Inferior parietal cortex (tissue), 1 donor: ENCODE measurements around the gene MACROD2.
A peak's percentile ranks its signal among the peaks of the same experiment; 100 is the strongest.

ENCODE experiments used
- DNase-seq: peaks from one replicate; pipeline ENCODE4 v3.0.0-alpha.2; 2016; ENCODE audit errors: extremely low spot score

Gene MACROD2

DNA sequence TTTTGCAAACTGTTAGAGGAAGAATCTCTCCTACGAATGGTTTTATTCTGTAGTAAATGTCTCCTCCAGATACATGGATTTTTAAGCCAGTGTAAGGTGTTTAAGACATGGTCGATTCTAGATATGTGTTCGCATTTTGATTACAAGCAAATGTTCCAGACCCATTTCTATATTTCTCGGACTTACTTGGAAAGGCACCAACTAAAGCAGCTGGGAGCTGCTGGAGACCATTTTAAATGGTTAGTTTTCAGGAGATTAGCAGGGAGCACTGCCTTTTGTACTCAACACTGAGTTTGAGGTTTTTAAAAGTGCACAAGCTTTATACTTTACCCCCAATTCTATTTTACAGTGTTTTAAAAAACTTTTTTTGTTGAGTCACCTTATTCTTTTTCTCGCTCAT lies 1720.9 kb downstream of the MACROD2 start:
- no peak for DNase-seq

DNA sequence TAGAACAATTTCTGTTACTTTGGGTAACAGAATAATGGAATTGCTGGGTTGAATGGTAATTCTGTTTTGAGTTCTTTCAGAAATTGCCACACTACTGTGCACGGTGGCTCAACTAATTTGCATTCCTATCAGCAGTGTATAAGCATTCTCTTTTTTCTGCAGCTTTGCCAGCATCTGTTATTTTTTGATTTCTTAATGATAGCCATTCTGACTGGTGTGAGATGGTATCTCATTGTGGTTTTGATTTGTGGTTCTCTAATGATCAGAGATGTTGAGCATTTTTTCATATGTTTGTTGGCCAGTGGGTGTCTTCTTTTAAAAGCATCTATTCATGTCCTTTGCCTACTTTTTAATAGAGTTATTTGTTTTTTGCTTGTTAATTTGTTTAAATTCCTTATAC lies 1731.1 kb downstream of the MACROD2 start:
- DNase-seq: no peak

DNA sequence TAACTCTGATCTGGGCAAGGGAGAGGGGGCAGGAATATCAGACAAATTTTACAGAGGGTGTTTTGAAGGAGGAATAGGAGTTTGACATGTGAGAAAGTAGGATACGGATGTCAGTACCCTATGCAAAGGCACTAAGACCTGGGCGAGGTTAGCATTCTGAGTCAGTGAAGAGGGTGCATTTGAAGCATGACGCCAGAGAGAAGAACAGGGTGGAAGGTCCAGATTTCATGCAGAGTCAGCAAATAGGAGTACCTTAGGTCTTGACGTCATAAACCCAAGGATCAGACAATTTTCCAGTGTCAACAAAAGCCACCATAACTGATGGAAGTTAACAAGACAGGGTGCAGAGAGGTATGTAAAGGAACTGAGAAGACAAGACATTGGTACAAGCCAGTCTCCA lies 1738.7 kb downstream of the MACROD2 start:
- no peak for DNase-seq

DNA sequence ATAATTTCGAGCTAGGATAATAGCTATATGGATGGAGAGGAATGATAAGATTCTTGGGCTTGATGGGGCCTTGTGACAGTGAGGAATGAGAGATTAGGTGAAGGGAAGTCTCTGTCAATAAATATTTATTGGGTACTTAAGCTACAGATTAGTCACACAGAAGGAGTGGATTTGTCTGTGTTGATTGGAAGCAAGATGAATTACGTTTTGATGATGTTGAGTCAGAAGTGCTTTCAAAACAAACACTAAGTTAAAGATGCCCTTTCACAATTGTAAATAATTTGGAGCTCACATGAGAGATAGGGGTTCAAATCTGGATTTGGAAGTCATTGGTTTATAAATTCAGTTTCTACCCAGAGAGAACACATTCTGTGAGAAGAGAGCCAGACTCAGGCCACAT lies 1743.7 kb downstream of the MACROD2 start:
- DNase-seq: no peak

DNA sequence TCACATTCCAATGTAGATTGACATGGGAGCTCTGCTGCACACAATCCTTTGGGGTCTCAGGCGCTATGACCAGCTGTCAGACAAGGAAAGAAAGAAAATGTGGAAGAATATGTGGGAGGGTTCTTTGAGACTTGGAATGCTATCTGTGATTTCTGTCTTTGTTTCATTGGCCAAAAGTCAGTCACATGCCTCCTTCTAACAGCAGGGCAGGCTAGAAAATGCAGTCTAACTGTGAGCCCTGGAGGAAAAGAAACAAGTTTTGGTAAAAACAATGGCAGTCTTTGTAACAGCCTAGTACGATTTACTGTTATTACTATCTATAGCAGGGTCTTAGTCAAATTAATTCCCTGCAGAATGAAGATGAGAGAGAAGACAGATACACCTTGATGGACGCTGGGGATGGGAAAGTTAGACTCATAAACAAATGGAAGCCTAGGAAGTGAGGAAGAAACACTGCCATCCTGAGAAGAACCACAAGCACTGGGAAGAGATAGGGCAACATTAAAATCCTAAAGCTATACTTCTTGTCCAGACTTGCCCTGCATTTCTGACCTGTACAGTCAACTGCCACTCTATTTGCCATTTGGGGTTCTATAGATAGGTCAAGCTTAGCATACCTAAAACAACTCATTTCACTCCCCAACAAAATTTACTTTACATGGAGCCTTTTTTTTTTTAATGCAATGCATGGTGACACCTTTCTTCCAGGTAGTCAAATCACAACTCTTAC lies 1744.9 kb downstream of the MACROD2 start:
- no peak for DNase-seq

DNA sequence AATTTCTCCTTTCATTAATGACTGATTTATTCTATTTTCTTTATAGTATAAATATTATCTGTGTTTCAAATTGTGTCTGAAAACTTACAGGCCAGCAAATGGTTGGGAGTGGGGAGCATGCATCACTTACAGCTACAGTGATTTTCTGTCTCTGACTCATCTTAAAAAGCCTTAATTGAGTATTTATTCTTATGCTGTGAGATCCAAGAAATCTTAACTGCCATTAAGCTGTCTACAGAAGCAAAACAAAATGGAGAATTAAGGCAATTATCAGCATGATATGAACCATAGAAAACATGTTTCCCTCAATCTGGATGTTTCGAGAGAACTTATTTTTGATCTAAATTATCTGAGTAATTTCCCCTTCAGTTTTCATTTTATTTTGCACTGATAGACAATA lies 1746.8 kb downstream of the MACROD2 start:
- DNase-seq: no peak

DNA sequence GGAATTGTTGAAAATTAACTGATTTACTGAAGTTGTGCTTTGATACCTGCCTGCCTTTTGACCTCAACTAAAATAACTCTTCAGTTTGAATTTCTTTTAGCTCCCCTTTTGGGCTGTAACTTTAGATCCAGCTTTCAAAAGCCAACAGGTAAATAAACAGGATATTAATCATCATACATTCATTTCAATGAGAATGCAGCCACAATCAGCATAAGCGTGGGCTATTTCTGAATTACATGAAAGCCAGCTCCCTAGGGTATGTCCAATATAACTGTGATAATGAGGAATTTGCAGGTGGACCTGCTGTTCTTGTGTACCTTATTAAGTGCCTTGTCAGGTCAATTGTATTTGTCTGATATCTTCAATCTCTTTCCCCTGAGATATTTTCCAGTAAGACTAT lies 1747.3 kb downstream of the MACROD2 start:
- no peak for DNase-seq

DNA sequence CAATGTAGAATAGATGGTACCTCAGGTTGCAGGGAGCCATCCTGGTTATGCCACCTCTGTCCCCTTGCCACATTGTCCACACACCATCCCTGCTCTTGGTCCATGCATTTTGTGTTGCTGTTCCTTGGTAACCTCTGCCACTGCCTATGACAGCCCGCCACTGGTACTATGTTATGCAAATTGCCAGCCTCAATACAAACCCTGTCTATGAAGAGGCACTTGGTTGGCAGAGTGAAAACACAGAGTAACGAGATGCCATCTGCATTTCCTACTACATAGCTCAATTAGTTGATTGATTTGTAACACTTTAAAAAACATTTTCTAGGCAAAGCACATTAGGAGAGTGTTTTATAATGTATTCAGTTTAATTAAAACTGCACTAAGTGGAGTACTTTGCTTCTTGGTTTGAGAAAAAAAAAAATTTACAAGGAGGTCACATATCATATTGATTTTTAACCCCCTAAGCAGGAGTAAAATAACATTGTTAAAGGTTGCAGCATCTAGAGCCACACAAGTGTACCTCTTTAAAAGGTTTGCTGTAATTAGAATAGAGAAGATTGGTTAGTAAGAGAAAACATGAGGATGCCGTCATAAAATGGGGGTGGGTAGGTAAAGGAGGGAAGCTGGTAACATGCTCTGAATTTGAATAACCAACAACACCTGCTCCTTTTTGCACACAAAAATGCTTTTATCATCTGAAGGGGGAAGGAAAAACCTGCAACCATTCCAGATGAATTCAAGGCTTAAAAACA lies 1760.9 kb downstream of the MACROD2 start:
- DNase-seq: peak; percentile 22

DNA sequence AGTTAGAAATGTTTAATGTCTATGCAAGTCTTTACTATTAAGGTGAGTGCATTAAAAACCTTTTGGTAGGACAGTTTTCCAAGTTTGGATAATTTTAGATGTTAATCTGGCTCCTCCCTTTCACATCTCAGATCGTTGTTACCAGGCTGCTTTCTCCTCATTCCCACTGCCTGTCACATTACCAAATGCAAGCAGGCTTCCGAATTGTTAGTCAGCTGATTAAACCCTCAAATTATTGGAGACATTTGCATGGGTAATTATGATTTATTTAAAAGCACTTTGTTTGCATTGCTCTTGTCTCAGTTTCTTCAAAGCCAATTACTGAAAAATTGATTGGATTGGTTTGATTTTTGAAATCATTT lies 1761.4 kb downstream of the MACROD2 start:
- DNase-seq: no peak

DNA sequence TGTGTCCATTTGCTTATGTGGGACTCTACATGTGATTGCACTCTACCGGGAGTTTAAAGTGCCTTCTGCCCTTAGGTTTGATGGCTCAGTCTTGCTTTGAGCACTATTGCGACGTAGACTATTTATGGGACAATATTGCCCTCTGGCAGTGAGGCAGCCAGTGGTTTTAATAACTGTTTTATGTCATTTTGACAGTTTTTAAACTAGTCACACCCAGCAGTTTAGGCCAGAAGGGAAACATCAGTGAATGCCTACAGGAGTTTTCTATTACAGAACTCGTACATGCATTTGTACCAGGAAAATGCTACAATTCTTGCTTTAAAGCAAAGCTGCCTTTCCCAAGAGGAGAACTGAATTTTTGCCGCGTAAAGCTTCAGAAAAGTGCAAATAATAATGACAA lies 1764.3 kb downstream of the MACROD2 start:
- peak; percentile 37 for DNase-seq

DNA sequence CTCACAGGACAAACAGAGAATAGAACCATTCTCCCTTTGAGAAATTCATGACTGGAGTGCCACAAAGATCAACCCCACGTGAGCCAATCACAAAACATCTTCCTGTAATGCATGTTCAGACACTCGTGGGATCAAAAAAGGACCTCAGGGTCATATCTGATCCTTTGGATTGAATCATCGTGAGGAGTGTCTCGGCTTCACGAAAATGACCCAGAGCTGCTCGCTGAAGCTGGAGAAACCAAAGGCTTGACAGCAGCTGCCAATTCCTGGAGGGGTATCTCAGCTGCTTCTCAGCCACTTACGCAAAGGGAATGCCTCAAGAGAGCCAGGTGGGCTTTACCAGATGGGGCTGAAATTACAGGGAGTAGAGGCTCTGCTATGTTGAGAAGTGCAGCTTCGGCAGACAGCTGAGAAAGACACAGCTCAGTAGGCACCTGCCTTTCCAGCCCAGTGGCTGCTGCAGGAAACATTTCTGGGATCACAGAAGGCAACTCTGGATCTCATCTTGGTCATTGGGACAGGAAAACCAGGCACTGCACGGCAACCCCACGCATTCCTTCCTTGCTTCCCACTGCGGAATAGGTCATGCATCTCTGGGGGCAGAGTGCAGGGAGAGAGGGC lies 1764.8 kb downstream of the MACROD2 start:
- peak; percentile 27 for DNase-seq

DNA sequence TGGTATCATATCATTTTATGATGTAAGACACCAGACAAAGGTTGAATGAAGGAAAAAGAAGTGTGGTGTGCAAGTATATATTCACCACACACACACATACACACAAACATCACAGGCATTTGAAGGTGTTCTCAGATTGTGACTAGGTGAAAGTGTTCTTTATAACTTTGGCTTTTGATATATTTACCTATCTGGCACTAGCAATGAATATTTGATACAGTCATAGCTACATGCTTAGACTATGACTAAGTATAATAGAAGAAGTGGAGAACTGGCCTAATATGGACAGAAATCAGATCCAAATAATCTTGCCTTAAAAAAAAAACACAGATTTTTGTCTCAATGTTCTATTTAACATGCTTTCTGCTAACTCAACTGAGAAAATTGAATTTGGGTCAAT lies 1768.0 kb downstream of the MACROD2 start:
- DNase-seq: no peak

DNA sequence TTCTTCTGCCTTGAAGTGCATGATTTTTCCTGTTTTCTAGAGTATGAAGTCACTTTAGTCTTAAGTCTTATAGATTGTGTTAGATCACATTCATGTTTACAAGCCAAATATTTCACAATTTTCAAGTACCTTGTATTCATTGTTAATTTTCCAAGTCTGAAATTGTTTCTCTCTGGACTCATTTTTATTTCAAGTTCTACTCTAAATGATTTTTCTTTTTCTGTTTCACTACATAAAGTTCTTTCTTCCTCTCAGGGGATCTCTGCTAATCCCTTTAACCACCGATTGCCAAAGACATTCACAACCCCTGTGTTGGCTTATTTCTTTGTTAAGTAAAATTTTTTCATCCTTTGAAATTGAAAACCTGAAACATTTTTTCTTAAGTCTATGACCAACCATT lies 1772.3 kb downstream of the MACROD2 start:
- no peak for DNase-seq

DNA sequence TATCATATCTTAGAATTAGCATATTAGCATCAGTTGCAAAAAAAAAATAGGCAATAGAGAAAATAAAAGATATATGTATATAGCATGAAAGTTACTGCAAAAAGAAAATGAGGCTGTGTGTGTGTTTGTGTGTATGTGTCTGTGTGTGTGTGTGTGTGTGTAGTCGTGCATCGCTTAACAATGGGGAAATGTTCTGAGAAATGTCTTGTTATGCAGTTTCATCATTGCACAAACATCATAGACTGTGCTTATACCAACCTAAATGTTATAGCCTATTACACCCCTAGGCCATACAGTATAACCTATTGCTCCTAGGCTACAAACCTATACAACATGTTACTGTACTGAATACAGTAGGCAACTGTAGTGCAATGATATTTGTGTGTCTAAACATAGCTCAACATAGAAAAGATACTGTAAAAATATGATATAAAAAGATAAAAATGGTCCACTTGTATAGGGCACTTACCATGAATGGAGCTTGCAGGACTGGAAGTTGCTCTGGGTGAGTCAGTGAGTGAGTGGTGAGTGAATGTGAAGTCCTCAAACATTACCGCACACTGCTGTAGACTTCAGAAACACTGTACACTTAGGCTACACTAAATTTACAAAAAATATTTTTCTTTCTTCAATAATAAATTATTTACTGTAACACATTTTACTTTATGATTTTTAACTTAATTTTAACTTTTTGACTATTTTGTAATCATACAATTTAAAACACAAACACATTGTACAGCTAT lies 1772.9 kb downstream of the MACROD2 start:
- no peak for DNase-seq

DNA sequence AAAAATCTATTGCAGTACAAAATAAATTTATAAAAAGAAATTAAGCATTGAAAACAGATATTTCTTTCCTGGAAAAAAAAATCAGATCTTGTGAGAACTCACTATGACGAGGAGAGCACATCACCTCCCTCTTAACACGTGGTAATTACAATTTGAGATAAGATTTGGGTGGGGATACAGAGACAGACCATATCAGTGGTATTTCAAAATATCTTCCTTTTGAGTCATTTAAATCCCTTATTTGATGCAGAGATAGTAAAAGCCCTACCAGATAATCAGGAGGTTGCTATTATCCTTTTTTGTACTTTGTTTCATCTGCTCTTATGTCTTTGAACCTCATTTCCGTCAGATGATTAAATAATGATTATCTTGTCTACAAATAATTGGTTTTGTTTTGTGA lies 1777.5 kb downstream of the MACROD2 start:
- DNase-seq: no peak

DNA sequence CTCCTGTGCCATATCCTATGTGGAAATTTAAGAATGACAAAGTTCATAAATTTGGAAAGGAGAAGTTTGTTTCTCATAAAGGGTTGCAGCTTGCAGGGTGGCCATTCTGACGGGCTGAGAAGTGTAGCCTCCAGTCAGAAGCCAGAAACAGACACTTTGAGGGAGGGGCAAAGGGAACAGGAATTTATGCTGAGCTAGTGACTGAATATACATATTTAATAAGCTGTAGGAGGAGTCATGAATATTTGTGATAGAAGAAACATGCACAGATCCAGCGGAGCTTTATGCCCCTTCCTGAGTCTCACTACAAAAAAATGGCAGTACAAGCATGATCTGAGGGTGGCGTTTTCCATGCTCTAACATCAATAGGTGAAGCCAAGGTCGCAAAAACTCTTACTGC lies 1779.6 kb downstream of the MACROD2 start:
- no peak for DNase-seq

DNA sequence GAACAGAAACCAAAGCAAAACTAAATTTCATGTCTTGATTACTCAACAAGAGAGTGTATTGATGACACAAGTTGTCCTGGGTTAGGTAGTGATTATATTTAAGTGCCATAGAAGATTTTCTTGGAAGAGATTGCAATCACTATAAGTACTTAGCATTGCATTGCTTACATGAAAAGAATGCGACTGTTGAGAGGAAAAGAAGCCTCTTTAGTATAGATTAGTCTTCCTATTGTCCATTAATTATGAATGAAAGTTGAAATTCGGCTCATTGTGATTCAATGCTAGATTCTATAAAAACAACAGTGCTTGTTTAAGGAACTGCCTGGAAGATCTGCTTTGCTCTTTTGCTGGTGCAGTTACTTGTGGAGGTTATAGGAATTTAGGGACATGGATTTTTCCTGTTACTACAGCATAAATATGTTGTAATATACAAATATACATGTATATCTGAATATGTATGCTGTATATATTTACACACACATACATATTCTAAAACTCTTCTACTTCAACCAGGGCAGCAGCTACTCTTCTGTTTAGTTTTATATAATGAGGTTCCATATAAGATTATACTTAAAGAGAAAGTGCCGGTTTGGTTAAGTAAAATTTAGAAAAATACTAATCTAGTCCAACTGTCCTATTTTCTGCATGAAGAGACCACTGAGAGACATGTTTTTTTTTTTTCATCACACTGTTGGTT lies 1781.6 kb downstream of the MACROD2 start:
- no peak for DNase-seq

DNA sequence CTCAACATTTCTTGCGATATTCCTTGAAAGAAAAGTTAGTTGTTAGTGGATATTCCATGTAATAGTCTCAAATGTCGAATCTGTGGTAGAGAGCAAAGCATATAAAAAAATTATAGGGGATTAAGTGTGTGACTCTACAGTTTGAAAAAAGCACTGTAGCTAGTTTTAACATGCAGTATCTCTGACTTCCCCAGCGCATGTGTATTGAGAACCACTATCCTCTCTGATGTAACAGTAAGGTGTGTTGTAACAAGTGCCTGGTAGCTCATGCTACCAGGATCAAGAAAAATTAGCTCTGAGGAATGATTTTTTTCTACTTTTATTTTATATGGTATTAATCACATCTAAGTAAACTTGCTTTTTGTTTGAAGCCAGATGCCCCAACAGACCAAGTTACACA lies 1788.7 kb downstream of the MACROD2 start:
- DNase-seq: no peak

DNA sequence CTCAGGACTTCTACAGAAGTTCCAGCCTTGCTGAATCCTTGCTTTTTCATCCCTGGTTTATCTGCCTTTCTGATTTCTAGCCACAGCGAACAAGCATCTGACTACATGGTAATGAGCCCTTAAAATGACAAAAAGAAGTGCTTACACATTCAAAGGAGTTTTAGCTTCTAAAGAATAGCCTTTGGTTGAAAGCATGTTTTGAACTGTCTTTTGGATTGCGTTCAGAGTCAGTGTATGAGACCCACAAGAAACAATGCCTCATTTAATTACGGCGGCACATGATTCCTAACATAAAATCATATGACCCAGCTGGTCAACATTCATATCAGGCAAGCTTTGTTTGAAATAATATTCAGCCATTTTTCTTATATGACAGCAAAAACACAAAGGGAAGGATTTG lies 1793.8 kb downstream of the MACROD2 start:
- DNase-seq: peak; percentile 74

DNA sequence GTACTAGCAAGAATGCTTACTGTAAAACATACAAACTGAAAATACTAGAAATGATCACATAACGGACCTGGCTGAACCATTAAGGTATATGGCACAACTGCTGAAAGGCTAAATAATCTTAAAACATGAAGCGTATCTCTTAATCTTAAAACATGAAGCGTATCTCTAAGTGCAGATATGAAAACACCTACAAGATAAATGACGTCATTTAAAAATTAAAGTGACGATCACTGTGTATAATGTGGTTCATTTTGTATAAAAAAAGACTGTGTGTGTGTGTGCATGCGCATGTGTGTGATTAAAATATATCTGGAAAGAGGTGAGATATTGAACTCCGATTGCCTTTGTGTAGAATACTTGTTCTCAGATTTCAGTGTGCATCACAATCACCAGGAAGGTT lies 1797.5 kb downstream of the MACROD2 start:
- DNase-seq: no peak

DNA sequence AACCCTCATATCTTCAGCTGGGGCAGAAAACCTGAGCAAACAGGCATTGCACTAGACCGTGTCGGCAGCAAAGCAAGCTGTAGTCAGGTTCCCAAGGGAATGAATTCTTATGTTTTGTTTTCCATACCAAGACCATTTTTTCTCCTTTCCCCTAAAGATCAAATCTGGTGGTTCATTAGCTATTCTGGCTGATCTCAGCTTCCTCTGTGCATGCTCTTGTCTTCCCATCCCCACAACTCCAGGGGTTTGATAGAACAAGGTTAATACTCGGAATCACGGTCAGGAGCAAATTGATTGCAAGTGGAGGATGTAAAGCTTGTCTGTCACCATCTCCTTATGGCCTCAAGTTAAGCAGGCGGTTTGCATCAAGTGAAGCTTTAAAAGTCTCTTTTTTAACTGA lies 1799.1 kb downstream of the MACROD2 start:
- DNase-seq: no peak
